NCI-H2196 (cell line): ENCODE data around the gene FCRLB.
"Not testable (repeated sequence)": the region's sequence is repeated elsewhere in the genome, so short reads cannot be mapped to it uniquely, and the experiment has no call there.

ENCODE experiments used
- DNase-seq: peaks from one replicate; lab custom pipeline; 2025; ENCODE audit not compliant: unreplicated experiment; lab: John Stamatoyannopoulos, UW

FCRLB gene

DNA sequence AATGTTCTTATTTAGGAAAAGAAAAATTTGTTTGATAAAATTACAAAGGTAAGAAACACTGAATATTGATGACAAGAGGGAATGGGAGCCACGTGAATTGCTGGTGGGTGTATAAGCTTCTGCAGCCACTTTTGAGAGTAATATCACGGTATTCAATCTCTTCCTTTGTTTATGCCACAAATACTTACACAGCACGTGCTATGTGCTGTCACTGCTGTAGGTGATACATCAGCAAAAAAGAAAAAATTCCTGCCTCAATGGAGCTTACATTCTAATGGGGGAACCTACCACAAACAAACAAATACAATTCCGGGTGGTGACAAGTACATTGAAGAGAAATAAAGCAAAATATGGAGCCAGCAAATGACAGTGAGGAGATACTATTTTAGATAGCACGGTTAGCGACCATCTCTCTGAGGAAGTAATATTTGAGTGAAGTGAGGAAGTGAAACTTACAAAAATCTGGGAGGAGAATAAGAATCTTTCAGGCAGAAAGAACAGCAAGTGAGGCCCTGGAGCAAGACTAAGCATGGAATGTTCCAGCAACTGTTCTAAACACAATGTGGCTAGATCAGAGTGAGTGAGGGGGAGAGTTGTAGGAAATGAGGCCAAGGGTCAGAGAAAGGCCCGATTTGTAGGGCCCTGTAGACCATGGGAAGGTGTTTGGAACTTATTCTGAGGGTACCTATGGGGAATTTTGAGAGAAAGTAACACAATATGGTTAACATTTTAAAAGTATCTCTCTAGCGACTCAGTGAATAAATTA is 2.6 kb upstream of the FCRLB start:
- DNase-seq = no peak

DNA sequence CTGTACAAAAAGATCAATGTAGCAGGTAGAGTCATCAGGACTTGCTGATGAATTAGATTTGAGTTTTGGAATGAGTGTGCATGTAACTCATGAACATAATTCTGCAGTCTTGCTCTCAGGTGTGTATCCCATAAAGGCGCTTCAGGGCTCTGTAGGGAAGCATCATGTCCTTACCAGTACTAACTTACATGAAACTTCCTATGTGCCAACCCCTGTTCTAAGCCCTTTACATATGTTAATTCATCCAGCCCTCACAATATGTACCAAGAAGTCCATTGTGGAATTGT is 2.1 kb upstream of the FCRLB start:
- no peak for DNase-seq

DNA sequence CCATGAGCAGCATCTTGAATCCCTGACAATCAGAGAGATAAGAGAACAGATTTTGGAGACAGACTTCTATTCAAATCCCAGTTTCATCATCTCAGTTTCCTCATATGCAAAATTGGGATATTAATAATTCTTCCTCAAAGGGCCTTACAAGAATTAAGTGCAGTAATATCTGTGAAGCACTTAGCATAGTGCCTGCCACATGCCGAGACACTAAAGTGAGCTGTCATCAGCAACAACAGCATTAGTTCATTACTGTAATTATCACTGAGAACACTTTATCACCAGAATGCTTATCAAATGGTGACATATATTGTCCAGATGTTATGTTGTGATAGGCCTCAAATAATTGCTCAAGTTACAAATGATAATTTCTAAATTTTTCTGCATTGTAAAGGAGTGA is 922 bp upstream of the FCRLB start:
- DNase-seq = no peak

DNA sequence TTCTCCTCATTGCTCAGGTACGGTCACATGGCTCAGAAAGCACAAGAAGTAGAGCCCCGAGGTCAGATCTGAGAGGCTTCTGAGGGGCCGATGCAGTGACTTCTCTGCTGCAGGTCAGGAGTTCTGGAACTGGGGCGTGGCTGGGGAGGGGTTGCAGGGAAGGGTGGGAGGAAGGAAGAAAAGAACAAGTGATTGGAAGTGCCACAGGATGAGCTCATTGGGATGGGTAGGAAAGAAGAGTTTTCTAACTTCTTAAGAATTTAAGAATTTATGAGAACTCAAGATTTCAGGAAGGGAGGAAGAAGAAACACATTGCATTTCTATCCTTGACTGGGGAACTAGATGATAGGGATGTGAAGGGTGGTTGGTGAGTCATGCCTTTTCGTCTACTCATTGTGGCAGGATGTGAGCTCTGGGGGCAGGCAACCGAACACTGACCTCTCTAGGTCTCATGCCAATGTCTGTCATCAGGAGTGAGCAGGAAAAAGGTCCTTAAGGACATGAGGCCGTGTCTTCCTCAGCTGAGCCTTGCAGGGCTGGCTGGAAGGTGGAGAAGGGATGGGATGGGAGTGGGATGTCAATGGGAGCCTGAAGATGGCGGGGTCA is 497 bp downstream of the FCRLB start:
- no peak for DNase-seq

DNA sequence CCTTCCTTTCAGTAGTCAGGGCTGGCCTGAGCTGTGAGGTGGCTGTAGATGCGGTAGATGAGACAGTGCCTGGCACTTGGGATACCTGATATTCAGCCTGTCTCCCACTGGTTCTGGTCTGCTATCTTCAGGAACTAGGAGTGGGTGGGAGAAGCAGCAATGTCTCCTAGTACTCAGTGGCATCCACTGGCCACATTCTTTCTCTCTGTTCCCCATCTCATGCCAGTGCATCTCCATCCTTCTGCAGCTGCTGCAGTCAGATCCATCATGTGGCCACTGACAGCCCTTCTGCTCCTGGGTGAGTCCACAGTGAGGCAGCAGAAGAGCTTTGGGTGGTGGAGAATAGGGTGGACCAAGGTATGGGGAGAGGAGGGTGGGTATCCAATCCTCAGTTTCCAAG is 1.1 kb downstream of the FCRLB start:
- no peak for DNase-seq

DNA sequence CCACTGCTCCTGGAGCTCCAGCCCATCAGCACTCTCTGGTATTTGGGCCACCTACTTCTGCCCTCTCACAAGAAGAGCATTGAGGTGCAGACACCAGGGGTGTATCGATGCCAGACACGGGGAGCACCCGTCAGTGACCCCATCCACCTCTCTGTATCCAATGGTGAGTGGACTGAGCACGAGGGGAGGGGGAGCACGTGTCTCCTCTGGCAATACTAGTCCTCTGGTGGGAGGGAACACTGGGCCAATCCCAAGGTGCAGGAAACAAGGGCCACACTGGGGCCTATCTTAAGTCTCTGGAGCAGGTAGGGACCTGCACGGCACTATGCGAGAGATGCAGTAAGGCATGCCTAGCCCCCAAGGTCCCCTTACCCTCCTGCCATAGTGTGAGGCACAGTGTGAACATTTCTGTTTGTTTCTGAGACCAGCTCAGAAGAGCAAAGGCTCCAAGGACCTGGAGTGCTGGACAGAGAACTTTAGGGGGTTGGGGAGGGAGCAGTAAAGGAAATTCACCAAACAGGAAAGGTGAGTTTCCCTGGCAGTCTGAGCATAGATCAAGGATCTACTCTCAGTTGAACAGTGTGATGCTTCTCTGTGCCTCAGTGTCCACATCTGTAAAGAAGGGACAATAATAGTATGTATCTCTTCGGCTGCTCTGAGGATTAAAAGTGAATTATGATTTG is 2.3 kb downstream of the FCRLB start:
- no peak for DNase-seq

DNA sequence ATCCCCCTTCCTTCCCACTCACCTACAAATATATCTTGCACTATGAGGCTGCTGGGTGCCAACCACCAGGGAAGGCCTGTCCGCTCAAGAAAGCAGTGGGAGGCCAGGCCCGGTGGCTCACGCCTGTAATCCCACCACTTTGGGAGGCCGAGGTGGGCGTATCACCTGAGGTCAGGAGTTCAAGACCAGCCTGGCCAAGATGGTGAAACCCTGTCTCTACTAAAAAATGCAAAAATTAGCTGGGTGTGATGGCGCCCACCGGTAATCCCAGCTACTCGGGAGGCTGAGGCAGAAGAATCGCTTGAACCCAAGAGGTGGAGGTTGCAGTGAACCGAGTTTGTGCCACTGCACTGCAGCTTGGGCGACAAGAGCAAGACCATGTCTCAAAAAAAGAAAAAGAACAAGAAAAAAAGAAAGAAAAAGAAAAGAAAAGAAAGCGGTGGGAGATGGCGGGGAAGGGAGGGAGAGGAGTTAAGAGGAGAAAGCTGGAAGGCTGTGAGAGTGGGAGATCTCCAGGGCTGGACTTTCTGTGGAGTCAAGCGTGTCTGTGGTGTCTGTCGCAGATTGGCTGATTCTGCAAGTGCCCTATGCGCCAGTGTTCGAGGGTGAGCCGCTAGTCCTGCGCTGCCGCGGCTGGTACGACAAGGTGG is 4.0 kb downstream of the FCRLB start:
- not testable (repeated sequence) for DNase-seq

DNA sequence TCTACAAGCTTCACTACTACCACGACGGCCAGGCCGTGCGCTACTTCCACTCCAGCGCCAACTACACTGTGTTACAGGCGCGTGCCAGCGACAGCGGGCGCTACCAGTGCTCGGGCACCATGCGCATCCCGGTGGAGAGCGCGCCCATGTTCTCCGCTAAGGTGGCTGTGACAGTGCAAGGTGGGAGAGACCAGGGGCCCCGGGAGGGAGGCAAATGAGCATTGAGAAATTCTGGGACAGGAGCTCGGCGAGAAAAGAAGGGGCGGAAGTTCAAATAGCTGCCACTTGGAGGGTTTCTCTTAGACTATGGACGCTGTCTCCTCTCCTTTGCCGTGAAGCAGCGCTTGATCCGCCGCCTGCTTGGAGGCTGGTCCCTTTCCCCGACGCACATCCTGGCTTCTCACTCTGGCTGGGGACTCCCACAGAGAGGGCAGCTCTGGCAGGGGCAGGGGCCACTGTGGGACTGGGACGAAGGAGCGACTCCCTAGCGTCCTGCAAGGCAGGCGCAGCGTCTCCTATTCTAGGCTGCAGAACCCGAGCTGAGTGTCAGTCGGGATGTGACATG is 4.6 kb downstream of the FCRLB start:
- DNase-seq = peak; percentile 32

DNA sequence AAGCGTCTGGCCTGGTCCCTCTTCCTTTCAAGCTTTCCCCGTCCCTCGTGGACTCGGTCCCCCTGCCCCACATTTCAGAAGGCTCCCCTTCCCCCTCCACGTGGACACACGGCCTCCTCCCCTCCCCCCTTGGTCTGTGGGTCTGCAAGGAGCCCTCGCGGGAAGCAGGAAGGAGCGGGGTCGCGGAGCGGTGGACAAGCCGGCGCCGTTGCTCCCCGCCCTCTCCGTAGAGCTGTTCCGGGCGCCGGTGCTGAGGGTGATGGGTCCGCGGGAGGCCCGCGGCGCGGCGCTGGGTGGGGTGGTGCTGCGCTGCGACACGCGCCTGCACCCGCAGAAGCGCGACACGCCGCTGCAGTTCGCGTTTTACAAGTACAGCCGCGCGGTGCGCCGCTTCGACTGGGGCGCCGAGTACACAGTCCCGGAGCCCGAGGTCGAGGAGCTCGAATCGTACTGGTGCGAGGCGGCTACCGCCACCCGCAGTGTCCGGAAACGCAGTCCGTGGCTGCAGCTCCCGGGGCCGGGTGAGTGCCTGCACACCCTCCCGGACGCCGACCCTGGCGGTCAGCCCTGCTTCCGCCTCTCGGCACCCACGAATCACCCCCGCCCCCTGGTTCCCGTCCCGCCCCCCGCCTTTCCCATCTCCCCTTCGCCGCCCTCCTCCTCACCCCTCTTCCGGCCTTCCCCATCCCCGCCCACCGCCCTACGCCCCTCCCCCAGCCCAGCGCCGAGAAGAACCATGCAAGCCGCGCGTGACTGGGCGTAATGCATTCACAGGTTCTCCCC is 5.3 kb downstream of the FCRLB start:
- peak; percentile 32 for DNase-seq

DNA sequence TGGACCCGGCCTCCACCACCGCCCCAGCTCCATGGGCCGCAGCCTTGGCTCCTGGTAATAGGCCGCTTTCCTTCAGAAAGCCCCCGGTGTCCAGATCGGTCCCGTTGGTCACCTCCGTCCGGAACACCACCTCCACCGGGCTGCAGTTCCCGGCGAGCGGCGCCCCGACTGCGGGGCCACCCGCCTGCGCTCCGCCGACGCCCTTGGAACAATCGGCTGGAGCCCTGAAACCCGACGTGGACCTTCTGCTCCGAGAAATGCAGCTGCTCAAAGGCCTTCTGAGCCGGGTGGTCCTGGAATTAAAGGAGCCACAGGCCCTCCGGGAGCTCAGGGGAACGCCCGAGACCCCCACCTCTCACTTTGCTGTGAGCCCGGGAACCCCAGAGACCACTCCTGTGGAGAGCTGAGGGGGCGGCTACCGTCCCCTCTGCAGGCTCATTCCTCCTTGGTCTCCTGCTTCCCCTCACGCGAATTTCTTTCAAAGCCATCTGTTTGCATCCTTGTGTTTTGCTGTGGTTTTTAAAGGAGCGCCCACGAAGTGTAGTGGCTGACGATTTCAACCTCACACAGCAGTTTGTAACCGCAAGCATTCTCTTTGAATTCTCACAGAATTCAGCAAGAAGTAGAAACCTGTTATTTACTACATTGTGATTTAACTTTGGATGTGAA is 6.0 kb downstream of the FCRLB start:
- DNase-seq = no peak

DNA sequence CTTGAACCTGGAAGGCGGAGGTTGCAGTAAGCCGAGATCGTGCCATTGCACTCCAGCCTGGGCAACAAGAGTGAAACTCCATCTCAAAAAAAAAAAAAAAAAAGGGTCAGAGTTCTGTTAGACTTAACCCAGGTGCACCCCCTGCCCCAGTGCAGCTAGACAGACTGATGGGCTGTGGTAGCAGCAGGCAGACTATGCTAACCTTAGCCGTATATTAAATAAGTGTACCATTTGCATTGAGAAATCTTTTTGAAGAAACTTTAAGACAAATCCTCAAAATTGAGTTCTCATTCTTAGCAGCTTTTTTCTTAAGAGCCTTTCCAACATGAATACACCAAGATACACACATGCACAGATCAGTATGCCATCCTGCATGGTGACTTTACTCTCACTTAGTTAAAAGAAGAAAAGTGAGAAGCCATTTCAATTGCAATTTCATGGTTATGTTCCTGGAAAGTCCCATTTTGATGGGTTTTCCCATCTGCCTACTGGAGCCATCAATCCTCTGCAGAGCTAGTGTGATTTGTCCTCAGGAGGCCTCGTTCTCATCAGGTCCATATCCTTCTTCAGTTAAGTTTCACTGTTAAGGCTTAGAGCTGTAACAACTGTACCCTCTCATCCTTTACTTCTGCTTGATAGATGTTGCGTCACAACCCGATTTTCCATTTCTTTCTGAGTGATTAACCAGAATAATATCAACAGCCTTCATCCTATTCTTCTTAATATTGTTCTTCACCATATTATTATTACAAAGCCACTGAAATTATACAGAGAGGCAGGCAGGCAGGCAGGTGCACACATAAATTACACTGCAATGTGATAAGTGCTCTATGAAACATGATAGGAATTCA is 7.3 kb downstream of the FCRLB start:
- no peak for DNase-seq

DNA sequence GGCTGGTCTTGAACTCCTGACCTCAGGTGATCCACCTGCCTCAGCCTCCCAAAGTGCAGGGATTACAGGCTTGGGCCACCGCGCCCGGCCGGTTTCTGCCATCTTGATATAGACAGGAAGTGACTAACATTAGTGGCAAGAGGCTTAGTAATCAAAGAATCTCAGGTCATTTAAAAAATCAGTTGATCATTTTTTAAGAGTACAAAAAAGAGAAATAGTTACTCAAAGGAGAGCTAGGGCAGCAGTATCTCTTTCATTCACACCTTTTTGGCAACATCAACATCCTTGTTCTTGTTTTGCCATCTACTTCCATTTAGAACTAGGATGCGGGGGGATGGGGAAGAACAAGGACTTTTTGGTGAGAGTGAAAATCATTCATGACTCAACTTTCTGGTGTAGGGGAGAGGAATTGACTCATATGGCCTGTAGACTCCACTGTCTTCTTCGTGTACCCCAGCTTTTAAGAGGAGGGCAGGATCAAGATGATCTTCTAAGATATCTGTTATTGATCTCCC is 8.8 kb downstream of the FCRLB start:
- DNase-seq = no peak

DNA sequence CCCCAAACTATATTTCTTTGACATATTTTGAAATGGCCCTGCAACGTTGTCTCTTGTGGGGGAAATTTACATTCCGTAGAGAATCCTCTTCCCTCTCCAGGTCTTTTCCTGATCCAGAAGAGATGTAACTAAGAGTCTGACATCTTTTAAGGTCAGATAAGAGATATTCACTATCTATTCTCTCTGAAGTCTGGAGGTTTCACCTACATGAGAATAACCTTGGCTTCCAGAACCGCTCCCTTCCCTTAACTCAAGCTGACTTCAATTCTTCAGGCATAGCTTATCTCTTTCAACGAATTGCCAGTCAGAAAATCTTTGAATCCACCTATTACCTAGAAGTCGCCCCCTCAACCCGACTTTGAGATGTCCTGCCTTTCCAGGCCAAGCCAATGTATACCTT is 9.9 kb downstream of the FCRLB start:
- no peak for DNase-seq

DNA sequence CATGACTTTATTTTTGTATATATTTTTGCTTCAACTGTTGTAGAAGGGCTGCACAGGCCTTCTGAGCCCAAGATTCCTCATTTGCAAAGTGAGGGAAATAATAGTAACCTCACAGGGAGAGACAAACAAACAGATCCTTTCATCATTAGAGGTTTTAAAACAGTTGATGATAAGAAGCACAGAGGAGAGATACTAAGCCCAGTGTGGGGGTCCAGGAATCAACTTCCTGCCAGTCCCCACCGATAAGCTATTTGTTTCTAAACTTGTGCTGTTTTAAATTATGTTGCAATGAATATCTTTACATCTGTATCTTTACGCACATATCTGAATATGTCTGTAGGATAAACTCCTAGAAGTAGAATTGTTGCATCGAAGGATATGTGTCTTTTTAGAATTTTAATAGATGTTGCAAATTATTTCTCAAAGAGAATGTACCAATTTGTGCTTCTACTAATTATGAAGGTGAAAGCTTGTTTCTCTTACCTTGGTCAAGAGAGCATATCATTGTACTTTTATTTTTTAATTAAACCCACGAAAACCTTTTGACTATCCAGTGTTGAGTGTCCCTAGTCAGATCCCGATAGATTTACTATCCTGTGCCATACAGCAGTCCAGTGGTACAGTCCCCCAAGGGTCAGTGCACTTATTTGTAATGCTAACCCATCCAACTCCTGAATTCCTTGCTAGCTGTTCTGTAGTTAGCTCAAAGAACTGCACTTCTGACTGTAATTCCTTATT is 10.8 kb downstream of the FCRLB start:
- no peak for DNase-seq

DNA sequence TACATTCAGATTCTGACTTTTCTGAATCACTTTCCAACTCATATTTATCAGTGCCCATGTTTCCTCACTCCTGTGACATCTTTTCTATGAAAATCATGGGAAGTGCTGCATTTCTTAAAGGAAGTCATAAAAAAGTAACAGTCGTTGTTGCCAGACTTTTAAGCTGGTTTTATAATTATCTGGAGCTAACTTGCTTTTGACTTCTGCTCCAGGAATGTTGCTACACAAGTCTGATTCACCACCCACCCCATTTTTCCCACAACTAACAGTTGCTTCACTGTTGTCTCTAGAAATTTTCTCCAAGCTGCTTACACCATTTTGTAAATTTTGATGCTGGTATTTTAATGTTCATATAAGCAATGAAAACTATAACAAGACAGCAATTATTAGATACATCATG is 12.2 kb downstream of the FCRLB start:
- DNase-seq = no peak

DNA sequence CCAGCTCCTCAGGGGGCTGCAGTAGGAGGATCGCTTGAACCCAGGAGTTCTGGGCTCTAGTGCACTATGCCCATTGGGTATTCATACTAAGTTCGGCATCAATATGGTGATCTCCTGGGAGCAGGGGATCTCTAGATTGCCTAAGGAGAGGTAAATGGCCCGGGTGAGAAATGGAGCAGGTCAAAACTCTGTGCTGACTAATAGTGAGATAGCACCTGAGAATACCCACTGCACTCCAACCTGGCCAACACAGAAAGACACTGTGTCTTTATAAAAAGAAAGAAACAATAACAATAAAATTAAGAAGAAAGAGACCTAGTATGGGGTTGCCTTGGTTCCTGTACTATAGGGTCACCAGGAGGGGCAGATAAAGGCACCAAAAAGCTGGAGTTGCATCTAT is 14.5 kb downstream of the FCRLB start:
- DNase-seq = no peak

DNA sequence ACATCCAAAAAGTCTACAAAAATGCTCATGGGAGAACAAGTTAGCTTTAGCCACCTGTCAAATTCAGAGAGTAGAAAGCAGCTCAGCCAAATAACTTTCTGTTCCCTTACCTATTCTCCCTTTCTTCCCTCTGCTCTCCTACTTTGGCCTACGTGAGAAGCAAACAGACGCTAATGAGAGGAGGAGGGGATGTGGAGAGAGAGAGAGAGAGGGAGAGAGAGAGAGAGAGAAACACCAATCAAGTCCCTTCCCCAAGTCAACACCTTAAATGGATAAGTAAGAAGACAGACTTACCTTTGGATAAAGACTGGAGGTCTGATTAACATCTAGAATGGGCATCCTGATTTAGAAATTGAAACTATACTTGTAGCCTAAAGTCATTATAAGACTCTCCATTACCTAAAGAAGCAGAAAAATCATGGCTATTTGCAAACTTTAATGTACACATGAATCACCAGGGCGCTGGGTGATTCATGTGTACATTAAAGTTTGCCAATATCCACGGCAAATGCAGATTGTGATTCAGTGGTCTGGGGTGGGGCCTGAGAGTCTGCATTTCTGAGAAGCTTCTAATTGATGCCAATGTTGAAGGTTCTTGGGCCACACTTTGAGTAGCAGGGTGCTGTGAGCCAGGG is 15.1 kb downstream of the FCRLB start:
- DNase-seq = no peak

DNA sequence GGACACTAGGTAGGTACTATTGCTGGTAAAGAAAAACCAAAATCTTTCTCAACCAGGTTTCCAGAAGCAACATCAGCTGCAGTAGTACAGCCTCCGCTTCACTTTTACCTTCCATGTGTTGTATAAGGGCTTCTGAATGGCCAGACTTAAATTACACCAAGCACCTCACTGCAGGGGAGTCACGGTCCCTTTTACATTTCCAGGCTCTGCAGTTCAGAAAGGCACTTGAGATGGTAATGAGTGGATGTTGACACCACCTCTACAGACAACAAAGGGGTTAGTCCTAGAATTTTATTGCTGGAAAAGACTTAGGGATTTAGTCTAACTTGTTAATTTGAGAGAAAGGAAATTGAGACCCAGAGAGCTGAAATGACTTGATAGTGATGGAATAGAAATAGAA is 16.3 kb downstream of the FCRLB start:
- no peak for DNase-seq
